HEK293 (cell line): ENCODE measurements around the gene INAVA.
"Not testable (repeated sequence)": the region's sequence is repeated elsewhere in the genome, so short reads cannot be mapped to it uniquely, and the experiment has no call there.

Experiments used
- CTCF ChIA-PET: fragments of 350-600 bp; formaldehyde crosslinking; extraction: SDS; loops from one replicate; lab custom pipeline; 2021; ENCODE audit warnings: antibody characterized with exemption; lab: Yijun Ruan, JAX
- POLR2A ChIA-PET: fragments of 300-600 bp; formaldehyde crosslinking; extraction: SDS; loops from one replicate; lab custom pipeline; 2020; ENCODE audit warnings: antibody characterized with exemption, inconsistent platforms; lab: Yijun Ruan, JAX
- H3K27ac ChIP-seq: fragments of 200-500 bp; sonication (Bioruptor generic); 2 replicates; pipeline ENCODE4 v1.5.1; 2014; ENCODE audit warnings: low read depth, low read length, control low read depth, inconsistent platforms; ENCODE audit errors: extremely low read depth
- H3K36me3 ChIP-seq, 2 experiments: fragments of 200-500 bp in 1 of 2; sonication (Bioruptor generic) in 1 of 2; 1 replicate in 1 of 2; 2 replicates in 1 of 2; pipeline ENCODE4 v1.5.1; 2014 to 2017; ENCODE audit warnings: inconsistent platforms in 2 of 2, low read length in 2 of 2; ENCODE audit not compliant: control insufficient read depth in 2 of 2, insufficient read depth in 1 of 2
- H3K4me1 ChIP-seq: fragments of 200-500 bp; sonication (Bioruptor generic); 2 replicates; pipeline ENCODE4 v1.5.1; 2014; ENCODE audit warnings: mild to moderate bottlenecking, low read length, inconsistent platforms; ENCODE audit not compliant: control insufficient read depth, insufficient read depth
- H3K4me3 ChIP-seq: 2 replicates; pipeline ENCODE4 v1.5.1; 2011; ENCODE audit warnings: low read depth, mild to moderate bottlenecking, control low read depth, low read length, moderate library complexity
- H3K9me3 ChIP-seq: fragments of 200-500 bp; sonication (Bioruptor generic); 2 replicates; pipeline ENCODE4 v1.5.1; 2014; ENCODE audit warnings: low read depth, low read length, inconsistent platforms; ENCODE audit not compliant: control insufficient read depth, insufficient read depth
- HOXD13 ChIP-seq: sonication (generic); formaldehyde crosslinking; IDR thresholded peaks from 2 replicates; pipeline ENCODE4 v1.8.0; 2022; ENCODE audit warnings: missing genetic modification reagents, borderline replicate concordance
- OVOL3 ChIP-seq: fragments of 450-650 bp; formaldehyde crosslinking; IDR thresholded peaks from 2 replicates; pipeline ENCODE4 v1.5.1; 2016; ENCODE audit warnings: missing biosample characterization, missing genetic modification characterization
- YY1 ChIP-seq: fragments of 450-650 bp; formaldehyde crosslinking; IDR thresholded peaks from 2 replicates; pipeline ENCODE4 v1.5.1; 2018; ENCODE audit warnings: missing biosample characterization, missing genetic modification characterization
- ZFP3 ChIP-seq: fragments of 450-650 bp; formaldehyde crosslinking; IDR thresholded peaks from 2 replicates; pipeline ENCODE4 v1.5.1; 2016; ENCODE audit warnings: low read depth, missing biosample characterization, missing genetic modification characterization
- ZNF133 ChIP-seq: fragments of 450-650 bp; formaldehyde crosslinking; IDR thresholded peaks from 2 replicates; pipeline ENCODE4 v1.5.1; 2016; ENCODE audit warnings: missing biosample characterization, missing genetic modification characterization
- ZNF155 ChIP-seq: fragments of 450-650 bp; formaldehyde crosslinking; IDR thresholded peaks from 2 replicates; pipeline ENCODE4 v1.5.1; 2016; ENCODE audit warnings: missing biosample characterization, missing genetic modification characterization
- ZNF19 ChIP-seq: fragments of 450-650 bp; formaldehyde crosslinking; IDR thresholded peaks from 2 replicates; pipeline ENCODE4; 2016; ENCODE audit warnings: missing biosample characterization, missing genetic modification characterization, low read depth
- ZNF311 ChIP-seq: fragments of 450-650 bp; formaldehyde crosslinking; IDR thresholded peaks from 2 replicates; pipeline ENCODE4 v1.5.1; 2017; ENCODE audit warnings: missing biosample characterization, missing genetic modification characterization, borderline replicate concordance
- ZNF324 ChIP-seq: fragments of 450-650 bp; formaldehyde crosslinking; IDR thresholded peaks from 2 replicates; pipeline ENCODE4 v1.5.1; 2016; ENCODE audit warnings: missing biosample characterization, missing genetic modification characterization
- ZNF350 ChIP-seq: fragments of 450-650 bp; formaldehyde crosslinking; IDR thresholded peaks from 2 replicates; pipeline ENCODE4 v1.5.0; 2017; ENCODE audit warnings: missing biosample characterization, mild to moderate bottlenecking, missing genetic modification characterization
- ZNF510 ChIP-seq: fragments of 450-650 bp; formaldehyde crosslinking; IDR thresholded peaks from 2 replicates; pipeline ENCODE4 v1.5.1; 2018; ENCODE audit warnings: mild to moderate bottlenecking, missing genetic modification characterization, missing biosample characterization; ENCODE audit not compliant: insufficient replicate concordance
- ZNF521 ChIP-seq: fragments of 450-650 bp; formaldehyde crosslinking; IDR thresholded peaks from 2 replicates; pipeline ENCODE4 v1.5.1; 2017; ENCODE audit warnings: missing biosample characterization, mild to moderate bottlenecking, missing genetic modification characterization
- ZNF544 ChIP-seq: fragments of 450-650 bp; formaldehyde crosslinking; IDR thresholded peaks from 2 replicates; pipeline ENCODE4 v1.5.0; 2017; ENCODE audit warnings: missing biosample characterization, missing genetic modification characterization
- TF ChIP-seq, protein P1 (sequence below): fragments of 450-650 bp; formaldehyde crosslinking; IDR thresholded peaks from 2 replicates; pipeline ENCODE4 v1.5.1; 2016; ENCODE audit warnings: missing biosample characterization, missing genetic modification characterization
- TF ChIP-seq, protein P2 (sequence below): fragments of 450-650 bp; formaldehyde crosslinking; IDR thresholded peaks from 2 replicates; pipeline ENCODE4 v1.5.1; 2016; ENCODE audit warnings: missing biosample characterization, missing genetic modification characterization
- TF ChIP-seq, protein P3 (sequence below): fragments of 450-650 bp; formaldehyde crosslinking; IDR thresholded peaks from 2 replicates; pipeline ENCODE4; 2016; ENCODE audit warnings: missing biosample characterization, missing genetic modification characterization

The INAVA gene

DNA sequence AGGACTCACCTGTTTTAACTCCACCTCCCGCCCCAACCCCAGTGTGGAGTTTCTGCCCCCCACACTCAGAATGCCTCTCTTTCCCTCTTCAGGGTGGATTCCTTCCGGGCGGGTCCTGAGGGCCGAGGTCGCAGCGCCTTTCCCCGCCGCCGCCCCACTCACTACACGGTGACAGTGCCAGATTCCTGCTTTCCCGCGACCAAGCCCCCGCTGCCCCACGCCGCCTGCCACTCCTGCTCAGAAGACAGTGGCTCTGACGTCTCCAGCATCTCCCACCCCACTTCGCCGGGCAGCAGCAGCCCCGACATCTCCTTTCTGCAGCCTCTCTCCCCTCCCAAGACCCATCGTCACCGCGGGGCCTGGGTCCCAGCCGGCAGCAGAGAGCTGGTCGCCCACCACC is 16.7 kb downstream of the INAVA start (continued):
- TF ChIP-seq ZNF510 (tag by site-specific recombination) (no peak), ZNF311 (tag by site-specific recombination) (no peak), ZNF155 (tag by site-specific recombination) (no peak), OVOL3 (tag by site-specific recombination) (no peak), ZNF133 (tag by site-specific recombination) (no peak), ZNF19 (tag by site-specific recombination) (no peak)
- TF ChIP-seq, protein P1, sequence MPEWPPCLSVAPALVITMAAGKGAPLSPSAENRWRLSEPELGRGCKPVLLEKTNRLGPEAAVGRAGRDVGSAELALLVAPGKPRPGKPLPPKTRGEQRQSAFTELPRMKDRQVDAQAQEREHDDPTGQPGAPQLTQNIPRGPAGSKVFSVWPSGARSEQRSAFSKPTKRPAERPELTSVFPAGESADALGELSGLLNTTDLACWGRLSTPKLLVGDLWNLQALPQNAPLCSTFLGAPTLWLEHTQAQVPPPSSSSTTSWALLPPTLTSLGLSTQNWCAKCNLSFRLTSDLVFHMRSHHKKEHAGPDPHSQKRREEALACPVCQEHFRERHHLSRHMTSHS (tag by site-specific recombination) = no peak

DNA sequence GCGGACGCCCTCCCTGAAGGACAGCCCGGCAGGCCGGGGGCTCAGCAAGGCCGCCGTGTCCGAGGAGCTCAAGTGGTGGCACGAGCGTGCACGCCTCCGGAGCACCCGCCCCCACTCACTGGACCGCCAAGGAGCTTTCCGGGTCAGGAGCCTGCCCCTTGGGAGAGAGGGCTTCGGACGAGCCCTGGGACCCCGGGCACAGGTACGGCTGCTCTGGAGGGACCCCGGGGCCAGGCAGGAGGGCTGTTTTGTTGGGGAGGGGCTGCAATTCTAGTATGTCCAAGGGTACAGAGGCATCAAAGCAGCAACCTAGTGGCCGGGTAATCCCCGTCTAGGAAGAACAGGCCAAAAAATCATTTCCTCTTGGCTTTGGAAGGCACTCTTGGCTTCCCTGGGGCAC is 17.2 kb downstream of the INAVA start:
- H3K27ac ChIP-seq, POLR2A ChIA-PET, CTCF ChIA-PET, H3K4me3 ChIP-seq, H3K9me3 ChIP-seq, H3K4me1 ChIP-seq: not testable (repeated sequence)
- H3K36me3 ChIP-seq = peaks cover 0 to 44% of the 10 kb centered on the region in 2 experiments; a peak in 1 of 3 replicates

DNA sequence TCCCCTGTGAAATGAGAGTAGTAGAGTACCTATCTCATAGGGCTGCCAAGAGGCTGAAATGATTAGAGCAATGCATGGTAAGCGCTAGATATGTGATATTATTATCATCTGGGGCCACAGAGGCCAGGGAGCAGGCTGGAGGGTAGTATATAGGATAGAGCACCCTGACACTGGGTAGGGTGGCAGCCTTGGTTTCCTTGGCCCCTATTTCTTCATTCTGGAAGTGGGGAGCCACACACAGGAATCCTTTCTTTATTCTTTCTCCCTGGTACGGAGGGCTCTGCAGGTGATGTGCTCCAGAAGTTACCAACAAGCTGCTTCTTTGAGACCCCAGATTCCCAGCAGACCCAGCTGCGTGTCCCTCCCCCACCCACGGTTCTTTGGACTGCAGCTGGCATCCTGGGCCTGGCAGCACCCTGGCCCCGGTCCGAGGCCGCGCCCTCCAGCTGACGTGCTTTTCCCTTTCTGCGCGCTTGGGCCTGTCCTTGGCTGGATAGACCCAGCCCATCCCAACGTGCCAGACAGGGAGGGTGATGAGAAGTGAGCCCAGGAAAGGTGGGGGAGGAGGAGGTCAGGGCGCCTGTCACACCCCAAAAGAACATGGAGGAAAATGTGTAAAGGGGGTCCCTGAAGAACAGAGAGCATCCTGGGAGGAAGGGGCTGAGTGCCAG is 18.2 kb downstream of the INAVA start:
- TF ChIP-seq, protein P2, sequence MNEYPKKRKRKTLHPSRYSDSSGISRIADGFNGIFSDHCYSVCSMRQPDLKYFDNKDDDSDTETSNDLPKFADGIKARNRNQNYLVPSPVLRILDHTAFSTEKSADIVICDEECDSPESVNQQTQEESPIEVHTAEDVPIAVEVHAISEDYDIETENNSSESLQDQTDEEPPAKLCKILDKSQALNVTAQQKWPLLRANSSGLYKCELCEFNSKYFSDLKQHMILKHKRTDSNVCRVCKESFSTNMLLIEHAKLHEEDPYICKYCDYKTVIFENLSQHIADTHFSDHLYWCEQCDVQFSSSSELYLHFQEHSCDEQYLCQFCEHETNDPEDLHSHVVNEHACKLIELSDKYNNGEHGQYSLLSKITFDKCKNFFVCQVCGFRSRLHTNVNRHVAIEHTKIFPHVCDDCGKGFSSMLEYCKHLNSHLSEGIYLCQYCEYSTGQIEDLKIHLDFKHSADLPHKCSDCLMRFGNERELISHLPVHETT (tag by site-specific recombination) = no peak
- no peak for TF ChIP-seq ZNF544
- TF ChIP-seq YY1 (tag by site-specific recombination) = no peak
- TF ChIP-seq ZFP3 (tag by site-specific recombination) = no peak
- TF ChIP-seq ZNF324 (tag by site-specific recombination) = no peak
- TF ChIP-seq ZNF350 (tag by site-specific recombination) = no peak
- TF ChIP-seq, all 188 proteins: peak for 0

DNA sequence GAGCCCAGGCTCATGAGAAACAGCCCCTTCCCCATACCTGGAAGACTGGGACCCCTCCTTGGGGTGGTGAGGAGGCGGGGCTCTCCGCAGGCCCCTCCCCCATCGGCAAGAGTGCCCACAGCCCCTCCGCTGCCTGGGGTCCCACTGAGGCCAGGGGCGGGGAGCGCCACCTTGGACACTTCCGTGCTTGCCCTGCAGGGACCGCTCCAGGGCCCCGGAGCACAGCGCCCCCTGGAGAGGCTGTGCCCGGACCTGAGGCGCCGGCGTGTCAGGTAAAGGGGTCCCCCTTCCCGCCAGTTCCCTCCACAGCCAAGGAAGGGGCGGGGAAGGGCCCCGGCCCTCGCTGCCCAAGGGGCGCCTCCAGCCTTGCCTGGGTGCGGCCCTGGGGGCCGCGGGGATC is 21.5 kb downstream of the INAVA start:
- POLR2A ChIA-PET = no interaction called here

More for the DNA sequence above, 18.2 kb downstream of the INAVA start:
- CTCF ChIA-PET = no interaction called here
- peaks cover 0 to 41% of the 10 kb centered on the region in 2 experiments; a peak in 1 of 3 replicates for H3K36me3 ChIP-seq
- no peaks in the 10 kb centered on the region for H3K9me3 ChIP-seq
- no peaks in the 10 kb centered on the region for H3K4me1 ChIP-seq
- POLR2A ChIA-PET = no interaction called here
- H3K27ac ChIP-seq = no peak overlapping the region
- no peak overlapping the region for H3K4me3 ChIP-seq

More for the DNA sequence above, 21.5 kb downstream of the INAVA start:
- CTCF ChIA-PET = no interaction called here
- no peak overlapping the region for H3K4me3 ChIP-seq
- no peaks in the 10 kb centered on the region for H3K9me3 ChIP-seq
- peaks cover 0 to 15% of the 10 kb centered on the region in 2 experiments; a peak in 1 of 3 replicates for H3K36me3 ChIP-seq
- no peaks in the 10 kb centered on the region for H3K4me1 ChIP-seq
- H3K27ac ChIP-seq = no peak overlapping the region
- TF ChIP-seq, protein P3, sequence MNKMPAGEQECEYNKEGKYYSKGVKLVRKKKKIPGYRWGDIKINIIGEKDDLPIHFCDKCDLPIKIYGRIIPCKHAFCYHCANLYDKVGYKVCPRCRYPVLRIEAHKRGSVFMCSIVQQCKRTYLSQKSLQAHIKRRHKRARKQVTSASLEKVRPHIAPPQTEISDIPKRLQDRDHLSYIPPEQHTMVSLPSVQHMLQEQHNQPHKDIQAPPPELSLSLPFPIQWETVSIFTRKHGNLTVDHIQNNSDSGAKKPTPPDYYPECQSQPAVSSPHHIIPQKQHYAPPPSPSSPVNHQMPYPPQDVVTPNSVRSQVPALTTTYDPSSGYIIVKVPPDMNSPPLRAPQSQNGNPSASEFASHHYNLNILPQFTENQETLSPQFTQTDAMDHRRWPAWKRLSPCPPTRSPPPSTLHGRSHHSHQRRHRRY (tag by site-specific recombination) = no peak
- TF ChIP-seq HOXD13 (CRISPR knock-in tag) = no peak
- TF ChIP-seq ZNF521 (tag by site-specific recombination) = no peak
